ENCODE data around the gene TRIM46. TPM values are rescaled to one million over a fixed set of nuclear protein-coding genes. Genes with fewer than 3 reads are reported as not detected.

Gene TRIM46
- total and polyA plus RNA-seq, 2 of the 13 experiments (the other 11 are each of a cell fraction or from before 2014, with no cell fraction given), result 0.04 to 0.09 TPM

- TF ChIP-seq ZFP36 (IDR thresholded peaks at IDR 0.05; ENCODE audit: borderline replicate concordance, low read depth, low read length, partially characterized antibody) (no peak), BCL6 (CRISPR knock-in tag; IDR thresholded peaks at IDR 0.05) (peak; percentile 37; the same call in 1 of the 2 replicates), RORA (CRISPR knock-in tag; IDR thresholded peaks at IDR 0.05) (no peak), RXRA (CRISPR knock-in tag; IDR thresholded peaks at IDR 0.05) (peak; percentile 72), EHMT2 (IDR thresholded peaks at IDR 0.05; ENCODE audit: borderline replicate concordance, low read depth, low read length) (no peak), EZH2 (conservative IDR thresholded peaks at IDR 0.05; ENCODE audit: low read depth, low read length) (no peak), RFXAP (CRISPR knock-in tag; IDR thresholded peaks at IDR 0.05; ENCODE audit: borderline replicate concordance) (0 out of 2 replicates have a peak, but pooled peaks have one; percentile 76), ZNF24 (IDR thresholded peaks at IDR 0.05) (no peak), MEIS2 (CRISPR knock-in tag; IDR thresholded peaks at IDR 0.05) (peak; percentile 75; the same call in 1 of the 2 replicates), JARID2 (CRISPR knock-in tag; IDR thresholded peaks at IDR 0.05; ENCODE audit: insufficient replicate concordance) (no peak), NR2F6 (IDR thresholded peaks at IDR 0.05) (no peak), NR2F6 (CRISPR knock-in tag; IDR thresholded peaks at IDR 0.05) (peak; percentile 37), ZNF296 (CRISPR knock-in tag; conservative IDR thresholded peaks at IDR 0.05) (no peak), ZBTB34 (CRISPR knock-in tag; IDR thresholded peaks at IDR 0.05) (peak; percentile 73), ZNF34 (CRISPR knock-in tag; IDR thresholded peaks at IDR 0.05; ENCODE audit: borderline replicate concordance) (no peak), TCF7L2 (IDR thresholded peaks at IDR 0.05; ENCODE audit: low read depth, low read length) (no peak), ZNF775 (CRISPR knock-in tag; IDR thresholded peaks at IDR 0.05; ENCODE audit: borderline replicate concordance) (no peak), ONECUT2 (CRISPR knock-in tag; IDR thresholded peaks at IDR 0.05) (0 out of 2 replicates have a peak, but pooled peaks have one; percentile 10), SOX13 (IDR thresholded peaks at IDR 0.05) (no peak), SOX13 (CRISPR knock-in tag; conservative IDR thresholded peaks at IDR 0.05 in 1 of 2, IDR thresholded peaks at IDR 0.05 in 1 of 2) (peak in 1 of 2 experiments; percentile 15; a peak in 1 of 4 replicates), PBX2 (CRISPR knock-in tag; IDR thresholded peaks at IDR 0.05) (no peak), MTF2 (CRISPR knock-in tag; IDR thresholded peaks at IDR 0.05; ENCODE audit: borderline replicate concordance) (no peak), ZNF329 (CRISPR knock-in tag; IDR thresholded peaks at IDR 0.05; ENCODE audit: low read depth) (0 out of 2 replicates have a peak, but pooled peaks have one; percentile 40), ZNF232 (CRISPR knock-in tag; IDR thresholded peaks at IDR 0.05; ENCODE audit: borderline replicate concordance) (no peak), FOXK1 (CRISPR knock-in tag; IDR thresholded peaks at IDR 0.05; ENCODE audit: borderline replicate concordance, low read depth) (peak; percentile 43; the same call in 1 of the 2 replicates)
Measured at GRCh38 chr1:155134880-155135414, 38.7 kb upstream of the TRIM46 start (continued).
